Adrenal gland (tissue), 12 donors: ENCODE data around the gene THSD4. TPM values are rescaled to one million over a fixed set of nuclear protein-coding genes. Genes with fewer than 3 reads are reported as not detected.

ENCODE experiments used
- DNase-seq, 7 donors: peaks; one replicate each; pipeline ENCODE4 v3.0.0-alpha.2; 2019 to 2020
- H3K27ac ChIP-seq, 5 donors: fragments of 200-600 bp; sonication (generic) in 4 of 5; 1 replicate in 3 of 5; 2 replicates in 2 of 5; pipeline versions ENCODE4 v1.5.1 to v1.8.0; 2016 to 2020; ENCODE audit warnings: mild to moderate bottlenecking in 1 of 5
- H3K27me3 ChIP-seq: fragments of 200-600 bp; 2 replicates; pipeline ENCODE4 v1.8.0; 2021
- H3K36me3 ChIP-seq, 2 donors: fragments of 200-600 bp; replicated peaks in 1 of 2; 1 replicate in 1 of 2; 2 replicates in 1 of 2; pipeline versions ENCODE4 v1.5.1 to v1.8.0; 2018 to 2022
- H3K4me1 ChIP-seq, 2 donors: fragments of 200-600 bp; replicated peaks in 1 of 2; 1 replicate in 1 of 2; 2 replicates in 1 of 2; pipeline versions ENCODE4 v1.5.1 to v1.8.0; 2018 to 2021
- H3K4me3 ChIP-seq, 4 donors: fragments of 200-600 bp; sonication (generic) in 3 of 4; one replicate each; pipeline ENCODE4 v1.5.1; 2016 to 2018
- H3K9me3 ChIP-seq, 3 donors: fragments of 200-600 bp; sonication (generic) in 1 of 3; replicated peaks in 1 of 3; 1 replicate in 2 of 3; 2 replicates in 1 of 3; pipeline versions ENCODE4 v1.5.1 to v1.8.0; 2016 to 2021
- POLR2A ChIP-seq, 2 donors: fragments of 450-650 bp; IDR thresholded peaks; one replicate each; pipeline ENCODE4 v1.6.1; 2017; ENCODE audit warnings: antibody characterized with exemption in 2 of 2, mild to moderate bottlenecking in 2 of 2, moderate library complexity in 1 of 2
- WGBS, 4 donors: extraction: QIAGEN DNeasy Blood & Tissue Kit in 2 of 4; methylation state at CpG; one replicate each; pipeline versions ENCODE4 v1.1.5 to v1.1.7; 2013 to 2017; 5-methylcytosine and 5-hydroxymethylcytosine counted together
- intact Hi-C, 2 donors: fragments of 100-400 bp; cut with DNase I; formaldehyde crosslinking; loops; one replicate each; pipeline versions ENCODE4 v1.14.1 to v1.15.0; 2022 to 2023
- polyA plus RNA-seq, 3 donors: library from polyadenylated mRNA; stranded (reverse); fragments of 200-250 nt in 2 of 3; fragments of 350-450 nt in 1 of 3; fragmentation: Illumina TruSeq in 1 of 3; extraction: RNeasy Lipid Tissue Mini Kit (QIAGEN cat#74804) in 1 of 3; gene quantifications; one replicate each; pipeline ENCODE4 v1.2.3, GENCODE V29; 2013 to 2014
- total RNA-seq, 9 donors: library from RNA; depleted of rRNA in 4 of 9; stranded (reverse); fragments of >200 nt in 4 of 9; fragments of 120-200 nt in 1 of 9; fragmentation: NEBNext Ultra II Directional in 1 of 9; extraction: Animal tissue kit (Norgen Biotek cat#: 25700) in 1 of 9; gene quantifications; one replicate each; pipeline versions ENCODE4 v1.1.0 to v1.2.4, GENCODE V29; 2013 to 2023
- TF ChIP-seq, protein P1 (sequence below), 6 experiments: fragments of 450-650 bp in 4 of 6; fragments of 200-600 bp in 2 of 6; sonication (generic) in 1 of 6; IDR thresholded peaks; 1 replicate in 5 of 6; 2 replicates in 1 of 6; pipeline versions ENCODE4 v1.5.1 to v1.8.0; 2016 to 2021; ENCODE audit warnings: antibody characterized with exemption in 6 of 6, mild to moderate bottlenecking in 2 of 6, moderate library complexity in 1 of 6
- donor health status: healthy with polysubstance abuse.
- donor health status: Bipolar disorder and iron deficiency.
- donor health status: DM: yes; HTN: yes; CAD: no.
- donor health status: DM: no; HTN: no; CAD: no.
- donor health status: DM: no; HTN: no; CAD: no.
- donor health status: DM: yes; HTN: yes; CAD: no.

THSD4 gene
- total and polyA plus RNA-seq, 12 donors: 5.3 to 53.2 (median 23.2) TPM

- WGBS, 4 donors: 85 to 98% (median 94%) methylated on average over 9 of the region's 9 CpGs
- H3K4me3 ChIP-seq: no peak overlapping the region
- peak in 1 of 7 donors; percentile 2 for DNase-seq
- peaks cover 15 to 23% of the 10 kb centered on the region in 2 donors for H3K4me1 ChIP-seq
- H3K36me3 ChIP-seq: no peaks in the 10 kb centered on the region
- TF ChIP-seq POLR2A (IDR thresholded peaks at IDR 0.05): no peak
- TF ChIP-seq, protein P1, sequence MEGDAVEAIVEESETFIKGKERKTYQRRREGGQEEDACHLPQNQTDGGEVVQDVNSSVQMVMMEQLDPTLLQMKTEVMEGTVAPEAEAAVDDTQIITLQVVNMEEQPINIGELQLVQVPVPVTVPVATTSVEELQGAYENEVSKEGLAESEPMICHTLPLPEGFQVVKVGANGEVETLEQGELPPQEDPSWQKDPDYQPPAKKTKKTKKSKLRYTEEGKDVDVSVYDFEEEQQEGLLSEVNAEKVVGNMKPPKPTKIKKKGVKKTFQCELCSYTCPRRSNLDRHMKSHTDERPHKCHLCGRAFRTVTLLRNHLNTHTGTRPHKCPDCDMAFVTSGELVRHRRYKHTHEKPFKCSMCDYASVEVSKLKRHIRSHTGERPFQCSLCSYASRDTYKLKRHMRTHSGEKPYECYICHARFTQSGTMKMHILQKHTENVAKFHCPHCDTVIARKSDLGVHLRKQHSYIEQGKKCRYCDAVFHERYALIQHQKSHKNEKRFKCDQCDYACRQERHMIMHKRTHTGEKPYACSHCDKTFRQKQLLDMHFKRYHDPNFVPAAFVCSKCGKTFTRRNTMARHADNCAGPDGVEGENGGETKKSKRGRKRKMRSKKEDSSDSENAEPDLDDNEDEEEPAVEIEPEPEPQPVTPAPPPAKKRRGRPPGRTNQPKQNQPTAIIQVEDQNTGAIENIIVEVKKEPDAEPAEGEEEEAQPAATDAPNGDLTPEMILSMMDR (IDR thresholded peaks at IDR 0.05): no peak
- H3K27me3 ChIP-seq: no peaks in the 10 kb centered on the region
- intact Hi-C loops: no loop called here
- H3K9me3 ChIP-seq: no peaks in the 10 kb centered on the region
- no peak overlapping the region for H3K27ac ChIP-seq
Measured at GRCh38 chr15:71183063-71183462, 67.8 kb downstream of the THSD4 start.

DNA sequence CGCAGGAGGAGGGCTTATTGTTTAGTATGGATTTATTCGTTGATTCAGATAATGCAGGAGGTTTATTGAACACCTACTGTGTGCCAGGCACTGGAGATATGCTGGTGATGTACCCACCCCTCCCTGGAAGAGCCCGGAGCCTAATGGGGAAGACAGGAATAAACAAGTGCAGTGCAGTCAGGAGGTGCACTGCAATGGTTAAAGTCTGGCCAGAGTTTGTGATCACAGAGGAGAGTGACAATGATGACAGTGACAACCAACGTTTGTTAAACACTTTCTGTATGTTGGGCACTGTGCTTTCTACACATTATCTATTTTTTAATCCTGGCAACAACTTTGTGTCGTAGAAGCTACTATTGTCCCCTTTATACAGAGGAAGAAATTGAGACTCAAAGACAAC, 70.4 kb downstream of the THSD4 start:
- Histone ChIP-seq H3K27me3 (no peaks in the 10 kb centered on the region), H3K36me3 (no peaks in the 10 kb centered on the region), H3K27ac (peak overlapping the region in 1 of 5 donors; percentile 22), H3K4me1 (peaks cover 15 to 23% of the 10 kb centered on the region in 2 donors), H3K4me3 (no peak overlapping the region), H3K9me3 (no peaks in the 10 kb centered on the region)
- intact Hi-C loops: no loop called here
- DNase-seq: no peak
- WGBS, 4 donors: 60 to 74% (median 64%) methylated on average over 5 of the region's 5 CpGs
- TF ChIP-seq, protein P1 (IDR thresholded peaks at IDR 0.05): no peak
- TF ChIP-seq POLR2A (IDR thresholded peaks at IDR 0.05): no peak

DNA sequence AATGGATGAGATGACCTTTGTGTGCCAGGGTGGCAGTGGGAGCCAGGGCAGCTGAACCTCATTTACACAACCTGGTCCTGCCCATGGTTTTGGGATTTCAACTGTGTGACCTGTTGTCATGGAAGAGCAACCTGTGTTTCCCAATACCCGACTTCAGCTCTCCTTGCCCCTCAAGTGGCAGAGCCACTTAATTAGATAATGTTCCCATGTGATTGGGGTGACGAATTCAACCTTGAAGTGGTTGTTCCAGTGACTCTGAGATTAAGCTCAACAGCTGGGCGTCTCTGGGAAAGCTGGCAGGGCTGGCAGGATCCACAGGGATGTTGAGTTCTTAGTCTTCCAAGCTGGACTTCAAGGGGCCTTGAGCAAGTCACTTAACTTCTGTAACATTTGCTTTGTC, 71.0 kb downstream of the THSD4 start:
- TF ChIP-seq, protein P1 (IDR thresholded peaks at IDR 0.05): no peak
- no peak for TF ChIP-seq POLR2A (IDR thresholded peaks at IDR 0.05)
- Histone ChIP-seq H3K9me3 (no peaks in the 10 kb centered on the region), H3K27me3 (no peaks in the 10 kb centered on the region), H3K4me1 (peaks cover 15 to 23% of the 10 kb centered on the region in 2 donors), H3K27ac (peak overlapping the region in 3 of 5 donors; percentile 2 to 22 (median 15)), H3K4me3 (no peak overlapping the region), H3K36me3 (no peaks in the 10 kb centered on the region)
- 34 to 61% (median 35%) methylated on average over 2 to 3 of the region's 3 CpGs for WGBS, 4 donors
- DNase-seq: peak in 6 of 7 donors; percentile 46 to 71 (median 64)
- intact Hi-C loops: no loop called here

DNA sequence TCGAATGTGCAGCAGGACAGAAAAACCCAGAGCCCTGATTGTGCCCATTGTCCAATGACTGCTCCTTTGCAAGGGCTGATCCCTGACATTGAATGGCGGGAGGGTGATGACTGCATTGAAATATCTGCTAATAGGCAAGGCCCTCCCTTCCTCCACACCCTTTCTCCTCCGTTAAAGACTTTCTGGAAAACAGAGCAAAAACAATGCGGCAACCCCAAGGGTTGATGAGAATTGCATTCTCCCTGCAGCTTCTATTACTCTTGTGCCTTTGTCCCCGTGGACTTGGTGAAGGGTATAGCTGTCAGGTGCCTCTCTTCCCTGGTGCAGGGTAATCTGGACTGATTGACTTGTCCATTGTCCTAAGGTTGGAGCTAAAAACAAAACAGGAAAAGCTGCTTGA, 71.8 kb downstream of the THSD4 start:
- Histone ChIP-seq H3K4me3 (no peak overlapping the region), H3K27me3 (no peaks in the 10 kb centered on the region), H3K4me1 (peaks cover 15 to 23% of the 10 kb centered on the region in 2 donors), H3K36me3 (no peaks in the 10 kb centered on the region), H3K9me3 (no peaks in the 10 kb centered on the region), H3K27ac (no peak overlapping the region)
- TF ChIP-seq, protein P1 (IDR thresholded peaks at IDR 0.05): no peak
- TF ChIP-seq POLR2A (IDR thresholded peaks at IDR 0.05): no peak
- WGBS, 4 donors: 83 to 90% (median 86%) methylated on average over 5 of the region's 5 CpGs
- intact Hi-C loops: no loop called here
- DNase-seq: peak in 1 of 7 donors; percentile 35
